Measurements from ENCODE around the gene IFITM10.

GRCh38 chr11:1755344-1755691 lies 4.9 kb upstream of the IFITM10 start:
- TF ChIP-seq, protein P1, sequence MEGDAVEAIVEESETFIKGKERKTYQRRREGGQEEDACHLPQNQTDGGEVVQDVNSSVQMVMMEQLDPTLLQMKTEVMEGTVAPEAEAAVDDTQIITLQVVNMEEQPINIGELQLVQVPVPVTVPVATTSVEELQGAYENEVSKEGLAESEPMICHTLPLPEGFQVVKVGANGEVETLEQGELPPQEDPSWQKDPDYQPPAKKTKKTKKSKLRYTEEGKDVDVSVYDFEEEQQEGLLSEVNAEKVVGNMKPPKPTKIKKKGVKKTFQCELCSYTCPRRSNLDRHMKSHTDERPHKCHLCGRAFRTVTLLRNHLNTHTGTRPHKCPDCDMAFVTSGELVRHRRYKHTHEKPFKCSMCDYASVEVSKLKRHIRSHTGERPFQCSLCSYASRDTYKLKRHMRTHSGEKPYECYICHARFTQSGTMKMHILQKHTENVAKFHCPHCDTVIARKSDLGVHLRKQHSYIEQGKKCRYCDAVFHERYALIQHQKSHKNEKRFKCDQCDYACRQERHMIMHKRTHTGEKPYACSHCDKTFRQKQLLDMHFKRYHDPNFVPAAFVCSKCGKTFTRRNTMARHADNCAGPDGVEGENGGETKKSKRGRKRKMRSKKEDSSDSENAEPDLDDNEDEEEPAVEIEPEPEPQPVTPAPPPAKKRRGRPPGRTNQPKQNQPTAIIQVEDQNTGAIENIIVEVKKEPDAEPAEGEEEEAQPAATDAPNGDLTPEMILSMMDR (IDR thresholded peaks at IDR 0.05), result no peak
- no peak for TF ChIP-seq POLR2A (IDR thresholded peaks at IDR 0.05)
